Stimulated activated CD8-positive, alpha-beta memory T cell treated with anti-CD3 and anti-CD28 coated beads, Interleukin-15, amount 100 ng/mL, for 1 hour (primary cell): ENCODE measurements around the gene GDPD4.

Experiments used
- DNase-seq: peaks from one replicate; pipeline ENCODE4 v3.0.0-alpha.2; 2020; ENCODE audit warnings: low read depth

GDPD4 gene

GRCh38 chr11:77189588-77190210 is 111.8 kb downstream of the GDPD4 start:
- no peak for DNase-seq

- no peak for DNase-seq
Measured at GRCh38 chr11:77188633-77189491, 112.6 kb downstream of the GDPD4 start.

- DNase-seq: peak; percentile 44
Measured at GRCh38 chr11:77187776-77188632, 113.5 kb downstream of the GDPD4 start.

- DNase-seq: no peak
Measured at GRCh38 chr11:77187111-77187750, 114.3 kb downstream of the GDPD4 start.

GRCh38 chr11:77186302-77186701 is 115.2 kb downstream of the GDPD4 start:
- no peak for DNase-seq

- DNase-seq: no peak
Measured at GRCh38 chr11:77184136-77184860, 117.2 kb downstream of the GDPD4 start.

GRCh38 chr11:77183431-77183984 is 118.0 kb downstream of the GDPD4 start:
- no peak for DNase-seq

GRCh38 chr11:77182542-77183430 is 118.7 kb downstream of the GDPD4 start:
- DNase-seq: no peak

GRCh38 chr11:77181799-77182541 is 119.5 kb downstream of the GDPD4 start:
- no peak for DNase-seq

GRCh38 chr11:77181226-77181625 is 120.3 kb downstream of the GDPD4 start:
- DNase-seq: no peak

- no peak for DNase-seq
Measured at GRCh38 chr11:77180346-77180745, 121.1 kb downstream of the GDPD4 start.

GRCh38 chr11:77179681-77180080 is 121.8 kb downstream of the GDPD4 start:
- DNase-seq: no peak

- DNase-seq: no peak
Measured at GRCh38 chr11:77179048-77179447, 122.4 kb downstream of the GDPD4 start.

- DNase-seq: no peak
Measured at GRCh38 chr11:77178150-77178549, 123.3 kb downstream of the GDPD4 start.

- DNase-seq: no peak
Measured at GRCh38 chr11:77176996-77177395, 124.5 kb downstream of the GDPD4 start.

- no peak for DNase-seq
Measured at GRCh38 chr11:77175869-77176539, 125.5 kb downstream of the GDPD4 start.

- no peak for DNase-seq
Measured at GRCh38 chr11:77175021-77175842, 126.3 kb downstream of the GDPD4 start.

GRCh38 chr11:77174559-77174958 is 126.9 kb downstream of the GDPD4 start:
- DNase-seq: no peak
